Keratinocyte (primary cell): Measurements from ENCODE around the gene STYK1. TPM values are rescaled to one million over a fixed set of nuclear protein-coding genes. Genes with fewer than 3 reads are reported as not detected.
A peak's percentile ranks its signal among the peaks of the same experiment; 100 is the strongest.

Source experiments
- DNase-seq: peaks from one replicate; pipeline ENCODE4 v3.0.0-alpha.2; 2011; ENCODE audit warnings: low read depth, missing footprints, low spot score
- FAIRE-seq: peaks from 2 replicates; lab custom pipeline; 2011; peaks lifted over from hg19 to GRCh38; lab: Jason Lieb, UNC
- H2AFZ ChIP-seq: 2 replicates; pipeline ENCODE4 v1.6.0; 2012; ENCODE audit warnings: low read length, control low read depth, inconsistent platforms; ENCODE audit not compliant: control insufficient read depth
- H3K27ac ChIP-seq: 2 replicates; pipeline ENCODE4 v1.5.1; 2011; ENCODE audit warnings: low read length; ENCODE audit not compliant: control insufficient read depth, insufficient read depth
- H3K27me3 ChIP-seq: 3 replicates; pipeline ENCODE4 v1.6.0; 2011; ENCODE audit warnings: low read length; ENCODE audit not compliant: control insufficient read depth, insufficient read depth; ENCODE audit errors: extremely low read depth
- H3K36me3 ChIP-seq, 2 experiments: 2 replicates in 1 of 2; 3 replicates in 1 of 2; pipeline ENCODE4 v1.5.1; 2011; ENCODE audit warnings: low read length in 2 of 2, mild to moderate bottlenecking in 1 of 2; ENCODE audit not compliant: control insufficient read depth in 2 of 2, insufficient read depth in 2 of 2; ENCODE audit errors: extremely low read depth in 1 of 2
- H3K4me1 ChIP-seq: 3 replicates; pipeline ENCODE4 v1.5.1; 2011; ENCODE audit warnings: low read length; ENCODE audit not compliant: control insufficient read depth, insufficient read depth; ENCODE audit errors: extremely low read depth
- H3K4me2 ChIP-seq: 3 replicates; pipeline ENCODE4 v1.6.0; 2011; ENCODE audit warnings: low read depth, low read length; ENCODE audit not compliant: control insufficient read depth, insufficient read depth; ENCODE audit errors: extremely low read depth
- H3K4me3 ChIP-seq, 3 experiments: fragments of 200-600 bp in 1 of 3; sonication (generic) in 1 of 3; 2 replicates in 2 of 3; 3 replicates in 1 of 3; pipeline ENCODE4 v1.5.1; 2011 to 2016; ENCODE audit warnings: low read length in 3 of 3, mild to moderate bottlenecking in 3 of 3, control low read depth in 2 of 3, inconsistent platforms in 1 of 3, low read depth in 1 of 3, mixed read lengths in 1 of 3, mixed run types in 1 of 3, moderate library complexity in 1 of 3; ENCODE audit not compliant: control insufficient read depth in 2 of 3, insufficient read depth in 2 of 3; ENCODE audit errors: extremely low read depth in 1 of 3
- H3K79me2 ChIP-seq: 2 replicates; pipeline ENCODE4 v1.6.0; 2012; ENCODE audit warnings: low read length; ENCODE audit not compliant: control insufficient read depth, insufficient read depth
- H3K9ac ChIP-seq: 3 replicates; pipeline ENCODE4 v1.6.0; 2011; ENCODE audit warnings: low read length; ENCODE audit not compliant: control insufficient read depth, insufficient read depth; ENCODE audit errors: extremely low read depth
- H3K9me1 ChIP-seq: 3 replicates; pipeline ENCODE4 v1.6.0; 2011; ENCODE audit warnings: low read length; ENCODE audit not compliant: control insufficient read depth, insufficient read depth; ENCODE audit errors: extremely low read depth
- H3K9me3 ChIP-seq: 2 replicates; pipeline ENCODE4 v1.5.1; 2012; ENCODE audit warnings: low read depth, low read length; ENCODE audit not compliant: control insufficient read depth
- H4K20me1 ChIP-seq: 3 replicates; pipeline ENCODE4 v1.6.0; 2011; ENCODE audit warnings: low read length; ENCODE audit not compliant: control insufficient read depth, insufficient read depth; ENCODE audit errors: extremely low read depth
- EZH2 ChIP-seq: IDR thresholded peaks from one replicate; pipeline ENCODE4 v1.6.1; 2012; ENCODE audit warnings: inconsistent platforms, mild to moderate bottlenecking, low read length, moderate library complexity
- dilution Hi-C: fragments of 300-500 bp; cut with MboI; formaldehyde crosslinking; loops from one replicate; pipeline ENCODE4 v1.7.0; 2020; ENCODE audit warnings: low sequenced_read_pairs; ENCODE audit not compliant: extremely low pct_ligation_motif_present
- polyA plus RNA-seq, 5 experiments: library from polyadenylated mRNA; depleted of rRNA in 3 of 5; stranded (reverse) in 3 of 5; stranded (forward) in 1 of 5; unstranded in 1 of 5; fragments of >200 nt; gene quantifications; 1 replicate in 1 of 5; 2 replicates in 3 of 5; 3 replicates in 1 of 5; pipeline versions ENCODE4 v1.2.1 to v1.2.3, GENCODE V29; 2011 to 2012; ENCODE audit warnings: missing spikeins in 2 of 5, low read depth in 1 of 5, low replicate concordance in 1 of 5
- TF ChIP-seq, protein P1 (sequence below), 3 experiments: IDR thresholded peaks in 1 of 3; conservative IDR thresholded peaks in 1 of 3; optimal IDR thresholded peaks in 1 of 3; 2 replicates in 2 of 3; 3 replicates in 1 of 3; pipeline versions ENCODE3 to v1.5.1; 2011; ENCODE audit warnings: low read length in 3 of 3, mild to moderate bottlenecking in 3 of 3, moderate library complexity in 2 of 3, control low read depth in 1 of 3, inconsistent platforms in 1 of 3; ENCODE audit not compliant: insufficient read depth in 2 of 3; ENCODE audit errors: extremely low read depth in 1 of 3

The STYK1 gene
- polyA plus RNA-seq, 1 donor (not counting 4 experiments of a cell fraction or from before 2014, with no cell fraction given), result 2.8 TPM

DNA sequence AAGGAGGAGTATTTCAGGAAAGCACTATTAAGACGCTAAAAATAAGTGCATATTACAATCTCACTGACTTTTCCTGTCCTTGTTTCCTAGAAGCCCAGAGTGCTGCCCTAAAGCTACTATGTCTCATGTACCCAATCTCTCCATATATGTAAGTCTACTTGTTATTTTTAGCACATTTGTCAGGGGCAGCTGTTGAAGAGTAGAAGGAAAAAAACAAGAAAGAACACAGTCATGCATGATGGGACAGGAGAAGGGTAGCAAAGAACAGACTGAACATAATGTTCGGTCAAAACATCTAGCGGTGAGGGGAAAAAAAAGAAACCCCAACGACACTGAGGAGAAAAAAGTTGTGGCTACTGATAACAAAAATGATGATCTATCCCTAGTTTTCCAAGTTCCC is 35.0 kb upstream of the STYK1 start:
- dilution Hi-C loops, result no loop called here
- Histone ChIP-seq H4K20me1 (no peaks in the 10 kb centered on the region), H2AFZ (no peak overlapping the region), H3K79me2 (peaks cover 76% of the 10 kb centered on the region), H3K4me3 (no peak overlapping the region), H3K9ac (no peak overlapping the region), H3K9me3 (no peaks in the 10 kb centered on the region), H3K27me3 (no peaks in the 10 kb centered on the region), H3K9me1 (no peaks in the 10 kb centered on the region), H3K4me2 (no peak overlapping the region), H3K36me3 (peaks cover 41 to 60% of the 10 kb centered on the region in 2 experiments), H3K4me1 (no peaks in the 10 kb centered on the region), H3K27ac (no peak overlapping the region)
- FAIRE-seq, result peak; percentile 39
- TF ChIP-seq, protein P1, sequence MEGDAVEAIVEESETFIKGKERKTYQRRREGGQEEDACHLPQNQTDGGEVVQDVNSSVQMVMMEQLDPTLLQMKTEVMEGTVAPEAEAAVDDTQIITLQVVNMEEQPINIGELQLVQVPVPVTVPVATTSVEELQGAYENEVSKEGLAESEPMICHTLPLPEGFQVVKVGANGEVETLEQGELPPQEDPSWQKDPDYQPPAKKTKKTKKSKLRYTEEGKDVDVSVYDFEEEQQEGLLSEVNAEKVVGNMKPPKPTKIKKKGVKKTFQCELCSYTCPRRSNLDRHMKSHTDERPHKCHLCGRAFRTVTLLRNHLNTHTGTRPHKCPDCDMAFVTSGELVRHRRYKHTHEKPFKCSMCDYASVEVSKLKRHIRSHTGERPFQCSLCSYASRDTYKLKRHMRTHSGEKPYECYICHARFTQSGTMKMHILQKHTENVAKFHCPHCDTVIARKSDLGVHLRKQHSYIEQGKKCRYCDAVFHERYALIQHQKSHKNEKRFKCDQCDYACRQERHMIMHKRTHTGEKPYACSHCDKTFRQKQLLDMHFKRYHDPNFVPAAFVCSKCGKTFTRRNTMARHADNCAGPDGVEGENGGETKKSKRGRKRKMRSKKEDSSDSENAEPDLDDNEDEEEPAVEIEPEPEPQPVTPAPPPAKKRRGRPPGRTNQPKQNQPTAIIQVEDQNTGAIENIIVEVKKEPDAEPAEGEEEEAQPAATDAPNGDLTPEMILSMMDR (optimal IDR thresholded peaks at IDR 0.05 in 1 of 3, IDR thresholded peaks at IDR 0.05 in 1 of 3, conservative IDR thresholded peaks at IDR 0.05 in 1 of 3; ENCODE audit: extremely low read depth in 1 of 3, insufficient read depth in 2 of 3, low read length in 3 of 3), result no peak
- no peak for TF ChIP-seq EZH2
- DNase-seq, result no peak

GRCh38 chr12:10705655-10706054 is 31.8 kb upstream of the STYK1 start:
- H3K4me1 ChIP-seq, result no peaks in the 10 kb centered on the region
- H3K36me3 ChIP-seq, result peaks cover 39 to 43% of the 10 kb centered on the region in 2 experiments
- no peaks in the 10 kb centered on the region for H4K20me1 ChIP-seq
- DNase-seq (no peak), FAIRE-seq (no peak)
- H3K27me3 ChIP-seq, result no peaks in the 10 kb centered on the region
- H2AFZ ChIP-seq, result no peak overlapping the region
- H3K9me3 ChIP-seq, result no peaks in the 10 kb centered on the region
- H3K9me1 ChIP-seq, result no peaks in the 10 kb centered on the region
- TF ChIP-seq, protein P1 (optimal IDR thresholded peaks at IDR 0.05 in 1 of 3, IDR thresholded peaks at IDR 0.05 in 1 of 3, conservative IDR thresholded peaks at IDR 0.05 in 1 of 3; ENCODE audit: extremely low read depth in 1 of 3, insufficient read depth in 2 of 3, low read length in 3 of 3), result no peak
- no peak for TF ChIP-seq EZH2
- peaks cover 53% of the 10 kb centered on the region for H3K79me2 ChIP-seq
- H3K9ac ChIP-seq, result no peak overlapping the region
- H3K27ac ChIP-seq, result no peak overlapping the region
- H3K4me3 ChIP-seq, result no peak overlapping the region
- no peak overlapping the region for H3K4me2 ChIP-seq
- dilution Hi-C loops, result no loop called here
